H1 (cell line): ENCODE results near the gene GPR180. TPM values are rescaled to one million over a fixed set of nuclear protein-coding genes. Genes with fewer than 3 reads are reported as not detected.

Experiments
- CTCF ChIA-PET: fragments of 300-600 bp; sonication (Branson Sonifier 250); formaldehyde crosslinking; loops from one replicate; lab custom pipeline; 2021; ENCODE audit not compliant: partially characterized antibody; lab: Charles Lee
- POLR2A ChIA-PET: fragments of 300-600 bp; sonication (Branson Sonifier 250); formaldehyde crosslinking; loops from one replicate; lab custom pipeline; 2021; ENCODE audit warnings: inconsistent platforms; ENCODE audit not compliant: partially characterized antibody; lab: Charles Lee
- DNase-seq, 2 experiments: peaks; one replicate each; pipeline versions ENCODE4 v3.0.0 to v3.0.0-alpha.2; 2010 to 2022; ENCODE audit warnings: low spot score in 2 of 2, low read depth in 1 of 2, mixed read lengths in 1 of 2
- FAIRE-seq: peaks from 2 replicates; lab custom pipeline; 2011; peaks lifted over from hg19 to GRCh38; lab: Jason Lieb, UNC
- H2AFZ ChIP-seq: 2 replicates; pipeline ENCODE4 v1.8.1; 2012; ENCODE audit warnings: low read length, inconsistent platforms
- H2AK5ac ChIP-seq: 2 replicates; pipeline ENCODE4 v1.6.1; 2013; ENCODE audit warnings: low read depth, low read length
- H2BK120ac ChIP-seq: replicated peaks from 2 replicates; pipeline ENCODE3; 2013; ENCODE audit warnings: low read depth, low read length, inconsistent platforms
- H2BK12ac ChIP-seq: 2 replicates; pipeline ENCODE4 v1.6.1; 2013; ENCODE audit warnings: low read depth, low read length
- H2BK15ac ChIP-seq: 2 replicates; pipeline ENCODE4 v1.6.1; 2013; ENCODE audit warnings: low read length
- H2BK20ac ChIP-seq: 2 replicates; pipeline ENCODE4 v1.6.1; 2013; ENCODE audit warnings: low read length
- H2BK5ac ChIP-seq: 2 replicates; pipeline ENCODE4 v1.6.1; 2013; ENCODE audit warnings: low read depth, low read length
- H3K14ac ChIP-seq: 2 replicates; pipeline ENCODE4 v1.6.1; 2013; ENCODE audit warnings: inconsistent platforms; ENCODE audit not compliant: insufficient read length
- H3K18ac ChIP-seq: 2 replicates; pipeline ENCODE4 v1.6.1; 2013; ENCODE audit warnings: low read length; ENCODE audit errors: extremely low read depth
- H3K23ac ChIP-seq: 2 replicates; pipeline ENCODE4 v1.6.1; 2013; ENCODE audit warnings: inconsistent platforms; ENCODE audit not compliant: insufficient read length
- H3K23me2 ChIP-seq: 2 replicates; pipeline ENCODE4 v1.6.1; 2013; ENCODE audit warnings: low read depth, low read length
- H3K27ac ChIP-seq: 2 replicates; pipeline ENCODE4 v1.6.1; 2011; ENCODE audit warnings: low read depth, low read length, inconsistent platforms
- H3K27me3 ChIP-seq, 4 experiments: replicated peaks in 1 of 4; 1 replicate in 1 of 4; 2 replicates in 3 of 4; pipeline versions ENCODE4 v1.6.1 to v1.8.1; 2011 to 2013; ENCODE audit warnings: low read length in 3 of 4, mild to moderate bottlenecking in 3 of 4, inconsistent platforms in 2 of 4, mixed read lengths in 2 of 4, moderate library complexity in 1 of 4; ENCODE audit not compliant: control insufficient read depth in 3 of 4, insufficient read depth in 3 of 4; ENCODE audit errors: extremely low read depth in 1 of 4
- H3K36me3 ChIP-seq, 4 experiments: 2 replicates each; pipeline versions ENCODE4 v1.6.1 to v1.8.1; 2011 to 2013; ENCODE audit warnings: mild to moderate bottlenecking in 4 of 4, low read length in 3 of 4, moderate library complexity in 2 of 4, control low read depth in 1 of 4, inconsistent platforms in 1 of 4; ENCODE audit not compliant: insufficient read depth in 4 of 4, control insufficient read depth in 2 of 4
- H3K4ac ChIP-seq: replicated peaks from 2 replicates; pipeline ENCODE3; 2013; ENCODE audit warnings: low read length, low read depth, mixed read lengths, inconsistent platforms; ENCODE audit not compliant: insufficient read length
- H3K4me1 ChIP-seq, 4 experiments: replicated peaks in 1 of 4; 1 replicate in 1 of 4; 2 replicates in 3 of 4; pipeline versions ENCODE4 v1.6.1 to v1.8.1; 2011 to 2013; ENCODE audit warnings: low read length in 3 of 4, inconsistent platforms in 2 of 4, mixed read lengths in 1 of 4; ENCODE audit not compliant: insufficient read depth in 4 of 4, control insufficient read depth in 3 of 4
- H3K4me2 ChIP-seq, 2 experiments: 2 replicates each; pipeline versions ENCODE4 v1.6.1 to v1.8.1; 2011 to 2013; ENCODE audit warnings: low read depth in 2 of 2, low read length in 2 of 2, control low read depth in 1 of 2, inconsistent platforms in 1 of 2, mild to moderate bottlenecking in 1 of 2; ENCODE audit not compliant: insufficient read depth in 1 of 2
- H3K4me3 ChIP-seq, 4 experiments: fragments of 200-600, 300-600 bp in 1 of 4; sonication (generic), shearing (Covaris generic), sonication (Bioruptor Twin) in 1 of 4; 2 replicates each; pipeline versions ENCODE4 v1.5.1 to v1.8.1; 2011 to 2016; ENCODE audit warnings: low read length in 4 of 4, low read depth in 3 of 4, control low read depth in 2 of 4, inconsistent platforms in 2 of 4, mild to moderate bottlenecking in 2 of 4, mixed read lengths in 1 of 4, moderate library complexity in 1 of 4; ENCODE audit not compliant: insufficient read depth in 2 of 4; ENCODE audit errors: extremely low read depth in 1 of 4
- H3K56ac ChIP-seq: replicated peaks from 2 replicates; pipeline ENCODE3; 2013; ENCODE audit warnings: low read depth, mild to moderate bottlenecking, mixed read lengths, low read length, inconsistent platforms; ENCODE audit not compliant: insufficient read length
- H3K79me1 ChIP-seq: 2 replicates; pipeline ENCODE4 v1.6.1; 2013; ENCODE audit warnings: low read depth, low read length, control low read depth
- H3K79me2 ChIP-seq, 2 experiments: 2 replicates each; pipeline versions ENCODE4 v1.6.1 to v1.8.1; 2012 to 2013; ENCODE audit warnings: low read length in 2 of 2, mild to moderate bottlenecking in 2 of 2, inconsistent platforms in 1 of 2; ENCODE audit not compliant: insufficient read depth in 2 of 2, control insufficient read depth in 1 of 2
- H3K9ac ChIP-seq, 4 experiments: replicated peaks in 1 of 4; 1 replicate in 1 of 4; 2 replicates in 3 of 4; pipeline versions ENCODE4 v1.6.1 to v1.8.1; 2011 to 2013; ENCODE audit warnings: low read depth in 3 of 4, low read length in 3 of 4, control low read depth in 2 of 4, mild to moderate bottlenecking in 2 of 4, moderate library complexity in 2 of 4, inconsistent platforms in 1 of 4; ENCODE audit errors: extremely low read depth in 1 of 4
- H3K9me3 ChIP-seq, 2 experiments: 2 replicates each; pipeline versions ENCODE4 v1.6.1 to v1.8.1; 2012 to 2013; ENCODE audit warnings: mild to moderate bottlenecking in 2 of 2, moderate library complexity in 2 of 2, control low read depth in 1 of 2, inconsistent platforms in 1 of 2, low read depth in 1 of 2, low read length in 1 of 2, mixed read lengths in 1 of 2; ENCODE audit not compliant: insufficient read depth in 2 of 2
- H4K20me1 ChIP-seq, 2 experiments: replicated peaks in 1 of 2; 2 replicates each; pipeline versions ENCODE3 to v1.8.1; 2011 to 2013; ENCODE audit warnings: inconsistent platforms in 2 of 2, low read length in 2 of 2, mild to moderate bottlenecking in 1 of 2; ENCODE audit not compliant: insufficient read depth in 2 of 2, control insufficient read depth in 1 of 2
- H4K5ac ChIP-seq: 2 replicates; pipeline ENCODE4 v1.6.1; 2013; ENCODE audit warnings: low read length, low read depth, mixed read lengths, inconsistent platforms; ENCODE audit not compliant: insufficient read length
- H4K8ac ChIP-seq: 2 replicates; pipeline ENCODE4 v1.8.0; 2013; ENCODE audit warnings: mild to moderate bottlenecking, moderate library complexity, low read length, inconsistent platforms; ENCODE audit not compliant: insufficient read depth; ENCODE audit errors: extremely low read depth
- H4K91ac ChIP-seq: replicated peaks from 2 replicates; pipeline ENCODE3; 2013; ENCODE audit warnings: low read length, mixed read lengths, inconsistent platforms; ENCODE audit not compliant: insufficient read length
- TAF1 ChIP-seq: IDR thresholded peaks from 2 replicates; pipeline ENCODE4 v1.6.1; 2011; ENCODE audit warnings: mild to moderate bottlenecking, low read depth, low read length
- WGBS, 2 experiments: shearing (Covaris generic) in 1 of 2; methylation state at CpG; one replicate each; pipeline versions ENCODE4 v1.1.6 to v1.1.7; 2013 to 2015; ENCODE audit warnings: low lambda C conversion rate in 2 of 2, mixed read lengths in 2 of 2, inconsistent platforms in 1 of 2, low coverage in 1 of 2, missing lambda C conversion rate in 1 of 2; ENCODE audit not compliant: insufficient replicate concordance in 2 of 2, insufficient coverage in 1 of 2, insufficient read length in 1 of 2; ENCODE audit errors: extremely low coverage in 1 of 2, missing lambda C conversion rate in 1 of 2; 5-methylcytosine and 5-hydroxymethylcytosine counted together
- polyA plus RNA-seq, 7 experiments: library from polyadenylated mRNA; depleted of rRNA in 3 of 7; stranded (reverse) in 5 of 7; unstranded in 2 of 7; fragments of >200 nt in 5 of 7; fragments of 200-250 nt in 2 of 7; gene quantifications; 1 replicate in 5 of 7; 2 replicates in 1 of 7; 4 replicates in 1 of 7; pipeline versions ENCODE4 v1.2.1 to v1.2.3, GENCODE V29; 2011 to 2013; ENCODE audit warnings: missing spikeins in 2 of 7, mixed read lengths in 2 of 7
- total RNA-seq: library from RNA; stranded (reverse); fragmentation: NEBNext Ultra II Directional; extraction: Animal tissue kit (Norgen Biotek cat#: 25700); gene quantifications from 2 replicates; pipeline ENCODE4 v1.2.1, GENCODE V29; 2021
- TF ChIP-seq, protein P1 (sequence below): IDR thresholded peaks from 2 replicates; pipeline ENCODE4 v1.6.1; 2012; ENCODE audit warnings: inconsistent platforms

The GPR180 gene
- total and polyA plus RNA-seq, 2 of the 8 experiments (the other 6 are each of a cell fraction or from before 2014, with no cell fraction given), result 1.8 to 4.8 TPM

- Histone ChIP-seq H3K36me3 (no peaks in the 10 kb centered on the region), H2BK15ac (no peak overlapping the region), H2AK5ac (no peak overlapping the region), H3K9me3 (no peaks in the 10 kb centered on the region; a peak in 1 of 4 replicates), H4K20me1 (no peaks in the 10 kb centered on the region), H2AFZ (no peak overlapping the region), H3K18ac (no peak overlapping the region), H3K27me3 (no peaks in the 10 kb centered on the region), H3K79me1 (no peaks in the 10 kb centered on the region), H2BK12ac (no peak overlapping the region), H2BK20ac (no peak overlapping the region), H3K56ac (no peak overlapping the region), H3K4me3 (no peak overlapping the region), H3K23me2 (no peaks in the 10 kb centered on the region), H3K9ac (no peak overlapping the region), H4K91ac (no peak overlapping the region), H3K4me2 (no peak overlapping the region), H4K8ac (no peak overlapping the region), H3K79me2 (no peaks in the 10 kb centered on the region), H3K4ac (no peak overlapping the region), H2BK120ac (no peak overlapping the region), H2BK5ac (no peak overlapping the region), H3K4me1 (no peaks in the 10 kb centered on the region), H3K14ac (no peak overlapping the region), H4K5ac (no peak overlapping the region), H3K27ac (no peak overlapping the region), H3K23ac (no peak overlapping the region)
- 88% methylated on average over 3 of the region's 3 CpGs; no CpG with 5 or more reads in 1 of the 2 experiments for WGBS, 2 experiments
- ChIA-PET CTCF (interaction anchor here (0.5 kb wide), 1 partner anchor 113 kb away, joined by 3 read pairs; no protein-coding TSS in a partner anchor), POLR2A (no interaction called here)
- FAIRE-seq, result no peak
- TF ChIP-seq, protein P1, sequence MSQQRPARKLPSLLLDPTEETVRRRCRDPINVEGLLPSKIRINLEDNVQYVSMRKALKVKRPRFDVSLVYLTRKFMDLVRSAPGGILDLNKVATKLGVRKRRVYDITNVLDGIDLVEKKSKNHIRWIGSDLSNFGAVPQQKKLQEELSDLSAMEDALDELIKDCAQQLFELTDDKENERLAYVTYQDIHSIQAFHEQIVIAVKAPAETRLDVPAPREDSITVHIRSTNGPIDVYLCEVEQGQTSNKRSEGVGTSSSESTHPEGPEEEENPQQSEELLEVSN, result no peak
- no peak for TF ChIP-seq TAF1
- no peak for DNase-seq
Measured at GRCh38 chr13:94556621-94557020, 45.0 kb upstream of the GPR180 start.
